HG02885 (cell line): ENCODE measurements around the gene PCID2.
"Not testable (repeated sequence)": the region's sequence is repeated elsewhere in the genome, so short reads cannot be mapped to it uniquely, and the experiment has no call there.

Experiments used
- ATAC-seq: cut with Tn5 transposase; IDR thresholded peaks from one replicate; pipeline ENCODE4 v1.9.1; 2021; ENCODE audit warnings: mild to moderate bottlenecking; ENCODE audit not compliant: unreplicated experiment, poor library complexity

PCID2 gene

GRCh38 chr13:113208421-113209335 is at the start of gene PCID2:
Gene PCID2, minus strand, starts transcription at chr13:113208669. Its CDS starts 35 bp downstream, at chr13:113208634.
- peak; percentile 77 for ATAC-seq

- not testable (repeated sequence) for ATAC-seq
These were observed 49.4 kb upstream of the PCID2 start for GRCh38 chr13:113257908-113258307.

- ATAC-seq, result no peak
These were observed 44.1 kb upstream of the PCID2 start for GRCh38 chr13:113252516-113253095.

- no peak for ATAC-seq
These were observed 37.7 kb upstream of the PCID2 start for GRCh38 chr13:113245849-113246796.

GRCh38 chr13:113243847-113244246 is 35.4 kb upstream of the PCID2 start:
- ATAC-seq, result no peak

GRCh38 chr13:113241623-113242022 is 33.2 kb upstream of the PCID2 start:
- not testable (repeated sequence) for ATAC-seq

- ATAC-seq, result no peak
These were observed 31.5 kb upstream of the PCID2 start for GRCh38 chr13:113239986-113240385.

- ATAC-seq, result no peak
These were observed 30.9 kb upstream of the PCID2 start for GRCh38 chr13:113239357-113239756.

GRCh38 chr13:113238536-113238935 is 30.1 kb upstream of the PCID2 start:
- no peak for ATAC-seq

GRCh38 chr13:113233101-113233500 is 24.6 kb upstream of the PCID2 start:
- ATAC-seq, result no peak

- no peak for ATAC-seq
These were observed 23.9 kb upstream of the PCID2 start for GRCh38 chr13:113232208-113233003.

GRCh38 chr13:113231306-113232207 is 23.1 kb upstream of the PCID2 start:
- ATAC-seq, result no peak

GRCh38 chr13:113229791-113230190 is 21.3 kb upstream of the PCID2 start:
- no peak for ATAC-seq

- no peak for ATAC-seq
These were observed 20.7 kb upstream of the PCID2 start for GRCh38 chr13:113229161-113229560.

GRCh38 chr13:113226873-113227450 is 18.5 kb upstream of the PCID2 start:
- no peak for ATAC-seq

- no peak for ATAC-seq
These were observed 17.0 kb upstream of the PCID2 start for GRCh38 chr13:113225515-113225914.

- no peak for ATAC-seq
These were observed 16.0 kb upstream of the PCID2 start for GRCh38 chr13:113224486-113224885.

GRCh38 chr13:113223070-113223469 is 14.6 kb upstream of the PCID2 start:
- no peak for ATAC-seq
